Muscle layer of duodenum (tissue), 2 donors: ENCODE measurements around the gene MOG.
"Not testable (repeated sequence)": the region's sequence is repeated elsewhere in the genome, so short reads cannot be mapped to it uniquely, and the experiment has no call there.

ENCODE experiments used
- H3K27ac ChIP-seq: one replicate; pipeline ENCODE4 v1.7.0; 2013; ENCODE audit warnings: mild to moderate bottlenecking, low read length
- H3K27me3 ChIP-seq: one replicate; pipeline ENCODE4 v1.7.0; 2013; ENCODE audit warnings: low read depth, mild to moderate bottlenecking, control low read depth, low read length
- H3K36me3 ChIP-seq, 2 donors: one replicate each; pipeline ENCODE4 v1.7.0; 2013; ENCODE audit warnings: low read length in 2 of 2, control low read depth in 1 of 2, mild to moderate bottlenecking in 1 of 2; ENCODE audit not compliant: insufficient read depth in 2 of 2, control insufficient read depth in 1 of 2
- H3K4me1 ChIP-seq, 2 donors: one replicate each; pipeline ENCODE4 v1.7.0; 2013; ENCODE audit warnings: low read length in 2 of 2, mild to moderate bottlenecking in 2 of 2, control low read depth in 1 of 2, moderate library complexity in 1 of 2; ENCODE audit not compliant: insufficient read depth in 2 of 2, control insufficient read depth in 1 of 2
- H3K4me3 ChIP-seq, 2 donors: one replicate each; pipeline ENCODE4 v1.7.0; 2013; ENCODE audit warnings: low read length in 2 of 2, low read depth in 1 of 2, mild to moderate bottlenecking in 1 of 2
- H3K9me3 ChIP-seq, 2 donors: one replicate each; pipeline ENCODE4 v1.7.0; 2013; ENCODE audit warnings: low read length in 2 of 2, control low read depth in 1 of 2, mild to moderate bottlenecking in 1 of 2; ENCODE audit not compliant: control insufficient read depth in 1 of 2
- donor health status: healthy.

The MOG gene

GRCh38 chr6:29647927-29648642 lies 8.8 kb upstream of the MOG start:
- H3K27ac ChIP-seq, result no peak overlapping the region
- no peaks in the 10 kb centered on the region for H3K36me3 ChIP-seq
- H3K4me1 ChIP-seq, result no peaks in the 10 kb centered on the region
- H3K27me3 ChIP-seq, result no peaks in the 10 kb centered on the region
- no peaks in the 10 kb centered on the region for H3K9me3 ChIP-seq
- no peak overlapping the region for H3K4me3 ChIP-seq

GRCh38 chr6:29649701-29650673 lies 6.9 kb upstream of the MOG start:
- Histone ChIP-seq H3K9me3 (no peaks in the 10 kb centered on the region), H3K27ac (peak overlapping the region; percentile 97), H3K4me3 (peak overlapping the region; percentile 70 to 92), H3K4me1 (no peaks in the 10 kb centered on the region), H3K36me3 (no peaks in the 10 kb centered on the region), H3K27me3 (no peaks in the 10 kb centered on the region)

- H3K27ac ChIP-seq, result no peak overlapping the region
- H3K4me3 ChIP-seq, result no peak overlapping the region
Observed at GRCh38 chr6:29651413-29652197, 5.3 kb upstream of the MOG start.

GRCh38 chr6:29652198-29652584 lies 4.7 kb upstream of the MOG start:
- no peaks in the 10 kb centered on the region for H3K9me3 ChIP-seq
- H3K36me3 ChIP-seq, result no peaks in the 10 kb centered on the region
- no peaks in the 10 kb centered on the region for H3K4me1 ChIP-seq
- no peaks in the 10 kb centered on the region for H3K27me3 ChIP-seq
- no peak overlapping the region for H3K27ac ChIP-seq
- no peak overlapping the region for H3K4me3 ChIP-seq

More at GRCh38 chr6:29651413-29652197, 5.3 kb upstream of the MOG start:
- H3K4me1 ChIP-seq, result no peaks in the 10 kb centered on the region
- no peaks in the 10 kb centered on the region for H3K36me3 ChIP-seq
- no peaks in the 10 kb centered on the region for H3K9me3 ChIP-seq
- no peaks in the 10 kb centered on the region for H3K27me3 ChIP-seq

- H3K4me3 ChIP-seq, result no peak overlapping the region
- no peaks in the 10 kb centered on the region for H3K4me1 ChIP-seq
- no peaks in the 10 kb centered on the region for H3K36me3 ChIP-seq
- no peaks in the 10 kb centered on the region for H3K9me3 ChIP-seq
- H3K27me3 ChIP-seq, result no peaks in the 10 kb centered on the region
- H3K27ac ChIP-seq, result no peak overlapping the region
Observed at GRCh38 chr6:29653452-29654038, 3.3 kb upstream of the MOG start.

- Histone ChIP-seq H3K27me3 (no peaks in the 10 kb centered on the region), H3K4me3 (no peak overlapping the region), H3K36me3 (no peaks in the 10 kb centered on the region), H3K9me3 (no peaks in the 10 kb centered on the region), H3K4me1 (no peaks in the 10 kb centered on the region), H3K27ac (no peak overlapping the region)
Observed at GRCh38 chr6:29655658-29656057, 1.2 kb upstream of the MOG start.

- H3K4me1 ChIP-seq, result no peaks in the 10 kb centered on the region
- H3K27me3 ChIP-seq, result no peaks in the 10 kb centered on the region
- no peak overlapping the region for H3K4me3 ChIP-seq
- no peaks in the 10 kb centered on the region for H3K36me3 ChIP-seq
- H3K9me3 ChIP-seq, result no peaks in the 10 kb centered on the region
- H3K27ac ChIP-seq, result no peak overlapping the region
Observed at GRCh38 chr6:29656157-29656556, 735 bp upstream of the MOG start.

- no peaks in the 10 kb centered on the region for H3K4me1 ChIP-seq
- no peaks in the 10 kb centered on the region for H3K9me3 ChIP-seq
- H3K27ac ChIP-seq, result no peak overlapping the region
- H3K4me3 ChIP-seq, result no peak overlapping the region
- no peaks in the 10 kb centered on the region for H3K27me3 ChIP-seq
- H3K36me3 ChIP-seq, result no peaks in the 10 kb centered on the region
Observed at GRCh38 chr6:29661071-29661470, 4.2 kb downstream of the MOG start.

- H3K4me3 ChIP-seq, H3K27me3 ChIP-seq, H3K36me3 ChIP-seq, H3K27ac ChIP-seq, H3K9me3 ChIP-seq, H3K4me1 ChIP-seq: not testable (repeated sequence)
Observed at GRCh38 chr6:29661502-29662141, 4.7 kb downstream of the MOG start.

GRCh38 chr6:29663300-29664042 lies 6.6 kb downstream of the MOG start:
- no peaks in the 10 kb centered on the region for H3K36me3 ChIP-seq
- H3K27ac ChIP-seq, result no peak overlapping the region
- no peak overlapping the region for H3K4me3 ChIP-seq
- no peaks in the 10 kb centered on the region for H3K9me3 ChIP-seq
- no peaks in the 10 kb centered on the region for H3K4me1 ChIP-seq
- no peaks in the 10 kb centered on the region for H3K27me3 ChIP-seq
